H1 (cell line): ENCODE results near the gene ARPC2. TPM values are rescaled to one million over a fixed set of nuclear protein-coding genes. Genes with fewer than 3 reads are reported as not detected.

Source experiments
- BRCA1 ChIP-seq: IDR thresholded peaks from 2 replicates; pipeline ENCODE4 v1.6.1; 2012; ENCODE audit warnings: low read depth, low read length, improper control_type of control experiment
- CEBPB ChIP-seq: IDR thresholded peaks from 2 replicates; pipeline ENCODE4 v1.6.1; 2012; ENCODE audit warnings: low read depth, low read length
- KDM4A ChIP-seq: IDR thresholded peaks from one replicate; pipeline ENCODE4 v1.7.1; 2012; ENCODE audit warnings: low read depth, mild to moderate bottlenecking, moderate library complexity, low read length, inconsistent platforms; ENCODE audit not compliant: severe bottlenecking
- POLR2A ChIP-seq, 2 experiments: IDR thresholded peaks; 1 replicate in 1 of 2; 2 replicates in 1 of 2; pipeline ENCODE4 v1.6.1; 2011; ENCODE audit warnings: low read depth in 2 of 2, low read length in 2 of 2, mild to moderate bottlenecking in 2 of 2; ENCODE audit errors: control extremely low read depth in 1 of 2
- RNF2 ChIP-seq: fragments of 200-900, 300-1000 bp; sonication (generic); IDR thresholded peaks from 2 replicates; pipeline ENCODE4 v1.7.1; 2016; ENCODE audit warnings: borderline replicate concordance, low read depth, mild to moderate bottlenecking, antibody characterized with exemption, low read length; ENCODE audit not compliant: poor library complexity, severe bottlenecking; ENCODE audit errors: missing control alignments
- RXRA ChIP-seq: IDR thresholded peaks from 2 replicates; pipeline ENCODE4 v1.6.1; 2011; ENCODE audit warnings: low read depth, mild to moderate bottlenecking, low read length, moderate library complexity; ENCODE audit not compliant: insufficient read depth
- polyA plus RNA-seq, 7 experiments: library from polyadenylated mRNA; depleted of rRNA in 3 of 7; stranded (reverse) in 5 of 7; unstranded in 2 of 7; fragments of >200 nt in 5 of 7; fragments of 200-250 nt in 2 of 7; gene quantifications; 1 replicate in 5 of 7; 2 replicates in 1 of 7; 4 replicates in 1 of 7; pipeline versions ENCODE4 v1.2.1 to v1.2.3, GENCODE V29; 2011 to 2013; ENCODE audit warnings: missing spikeins in 2 of 7, mixed read lengths in 2 of 7
- total RNA-seq: library from RNA; stranded (reverse); fragmentation: NEBNext Ultra II Directional; extraction: Animal tissue kit (Norgen Biotek cat#: 25700); gene quantifications from 2 replicates; pipeline ENCODE4 v1.2.1, GENCODE V29; 2021

ARPC2 gene
- total and polyA plus RNA-seq, 2 of the 8 experiments (the other 6 are each of a cell fraction or from before 2014, with no cell fraction given): 174 to 195 TPM

DNA sequence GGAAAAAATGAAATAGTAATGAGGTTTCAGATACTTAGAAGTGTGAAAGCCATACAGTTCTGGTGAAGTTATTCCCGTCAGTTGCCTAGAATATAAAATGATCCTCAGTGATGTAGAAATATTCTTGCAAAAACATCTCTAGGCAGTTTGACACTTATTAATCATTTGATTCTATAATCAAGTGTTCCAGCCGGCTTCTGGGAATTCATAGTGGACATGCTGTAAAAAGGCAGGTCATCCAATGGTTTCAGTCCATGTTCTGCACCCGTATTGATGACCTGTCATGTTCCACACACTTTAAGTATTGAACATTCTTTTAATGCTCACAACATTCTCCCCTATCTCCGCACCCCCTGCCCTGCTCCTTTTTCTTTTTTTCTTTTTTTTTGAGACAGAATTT, 19.8 kb downstream of the ARPC2 start (continued):
- TF ChIP-seq RNF2 (no peak), POLR2A (IDR thresholded peaks at IDR 0.05; ENCODE audit: control extremely low read depth in 1 of 2, low read depth in 2 of 2, low read length in 2 of 2) (no peak), KDM4A (no peak), BRCA1 (no peak), CEBPB (no peak), RXRA (no peak)
